GM23338 (cell line): Measurements from ENCODE around the gene TPM1. TPM values are rescaled to one million over a fixed set of nuclear protein-coding genes. Genes with fewer than 3 reads are reported as not detected.

Experiments
- ATAC-seq: fragments of 200-7000 bp; cut with Tn5 transposase; 3 replicates; pipeline ENCODE4 v1.9.1; 2020
- DNase-seq: peaks from one replicate; pipeline ENCODE4 v3.0.0-alpha.2; 2015; ENCODE audit warnings: low spot score
- H2AFZ ChIP-seq: fragments of 200-600 bp; sonication (generic); 2 replicates; pipeline ENCODE4 v1.8.0; 2016; ENCODE audit warnings: antibody characterized with exemption, mild to moderate bottlenecking, moderate library complexity
- H3F3A ChIP-seq: fragments of 200-600 bp; sonication (generic); replicated peaks from 2 replicates; pipeline ENCODE4 v1.8.0; 2017; ENCODE audit warnings: antibody characterized with exemption, mixed run types, low read depth
- H3K27ac ChIP-seq: fragments of 200-600 bp; sonication (generic); 2 replicates; pipeline ENCODE4 v1.6.1; 2016; ENCODE audit warnings: low read depth
- H3K27me3 ChIP-seq: fragments of 200-600 bp; sonication (generic); 2 replicates; pipeline ENCODE4 v1.8.0; 2016; ENCODE audit warnings: mild to moderate bottlenecking, mixed run types, moderate library complexity; ENCODE audit not compliant: insufficient read depth
- H3K36me3 ChIP-seq: fragments of 200-600 bp; sonication (generic); 2 replicates; pipeline ENCODE4 v1.8.0; 2016; ENCODE audit warnings: mild to moderate bottlenecking; ENCODE audit not compliant: insufficient read depth
- H3K4me1 ChIP-seq: fragments of 200-600 bp; sonication (generic); 2 replicates; pipeline ENCODE4 v1.8.0; 2016; ENCODE audit warnings: mild to moderate bottlenecking, moderate library complexity; ENCODE audit not compliant: insufficient read depth
- H3K4me2 ChIP-seq: fragments of 200-600 bp; sonication (generic); 2 replicates; pipeline ENCODE4 v1.7.1; 2017; ENCODE audit warnings: mixed run types
- H3K4me3 ChIP-seq: fragments of 200-600 bp; sonication (generic); 2 replicates; pipeline ENCODE4 v1.6.1; 2016; ENCODE audit warnings: mixed run types
- H3K79me2 ChIP-seq: fragments of 200-600 bp; sonication (generic); replicated peaks from 2 replicates; pipeline ENCODE4 v1.8.0; 2017; ENCODE audit warnings: mild to moderate bottlenecking; ENCODE audit not compliant: insufficient read depth
- H3K9me2 ChIP-seq: fragments of 200-600 bp; sonication (generic); 2 replicates; pipeline ENCODE4 v1.8.0; 2017; ENCODE audit not compliant: insufficient read depth
- H4K20me1 ChIP-seq: fragments of 200-600 bp; sonication (generic); replicated peaks from 2 replicates; pipeline ENCODE4 v1.8.0; 2017; ENCODE audit warnings: mild to moderate bottlenecking; ENCODE audit not compliant: insufficient read depth
- H3K27ac Mint-ChIP-seq: 2 replicates; pipeline ENCODE4 v1.8.0; 2020; ENCODE audit warnings: inconsistent platforms, mild to moderate bottlenecking, moderate library complexity, mixed read lengths
- H3K27me3 Mint-ChIP-seq: 3 replicates; pipeline ENCODE4 v1.8.0; 2022; ENCODE audit warnings: low read depth, mild to moderate bottlenecking, moderate library complexity, mixed read lengths, inconsistent platforms; ENCODE audit not compliant: insufficient read depth, poor library complexity
- H3K36me3 Mint-ChIP-seq: 3 replicates; pipeline ENCODE4 v1.8.0; 2021; ENCODE audit warnings: low read depth, mild to moderate bottlenecking, inconsistent platforms, moderate library complexity, mixed read lengths
- H3K4me1 Mint-ChIP-seq: 3 replicates; pipeline ENCODE4 v1.8.0; 2020; ENCODE audit warnings: mild to moderate bottlenecking, inconsistent platforms, mixed read lengths
- H3K4me3 Mint-ChIP-seq: 3 replicates; pipeline ENCODE4 v1.8.0; 2021; ENCODE audit warnings: moderate library complexity, mild to moderate bottlenecking, inconsistent platforms, mixed read lengths
- H3K9me3 Mint-ChIP-seq: 3 replicates; pipeline ENCODE4 v1.8.0; 2020; ENCODE audit warnings: moderate library complexity, mild to moderate bottlenecking, inconsistent platforms, mixed read lengths
- CREB1 ChIP-seq: fragments of 250-450 bp; sonication (Bioruptor Pico); IDR thresholded peaks from 2 replicates; pipeline ENCODE4 v1.5.0; 2020; ENCODE audit warnings: low read depth, mild to moderate bottlenecking, moderate library complexity
- EZH2 ChIP-seq: fragments of 200-600 bp; sonication (generic); IDR thresholded peaks from one replicate; pipeline ENCODE4 v1.8.0; 2017; ENCODE audit warnings: antibody characterized with exemption, mild to moderate bottlenecking, low read depth; ENCODE audit not compliant: unreplicated experiment
- NANOG ChIP-seq: IDR thresholded peaks from 2 replicates; pipeline ENCODE4 v1.6.1; 2016; ENCODE audit warnings: antibody characterized with exemption, borderline replicate concordance
- STAT1 ChIP-seq: IDR thresholded peaks from one replicate; pipeline ENCODE4 v1.6.1; 2016; ENCODE audit warnings: antibody characterized with exemption; ENCODE audit not compliant: unreplicated experiment
- ZNF331 ChIP-seq: fragments of 250-450 bp; sonication (Bioruptor Pico); IDR thresholded peaks from 2 replicates; pipeline ENCODE4 v1.5.0; 2020; ENCODE audit warnings: low read depth, mild to moderate bottlenecking, moderate library complexity
- polyA plus RNA-seq: library from polyadenylated mRNA; unstranded; fragments of >200 nt; fragmentation: Nextera tagmentation; extraction: Ambion mirVana; gene quantifications from 2 replicates; pipeline ENCODE4 v1.2.1, GENCODE V29; 2016
- total RNA-seq: library from RNA; depleted of rRNA; stranded (reverse); fragments of >200 nt; shearing (Covaris generic); gene quantifications from 2 replicates; pipeline ENCODE4 v1.2.3, GENCODE V29; 2014
- TF ChIP-seq, protein P1 (sequence below): fragments of 250-450 bp; sonication (Bioruptor Pico); IDR thresholded peaks from 2 replicates; pipeline ENCODE4 v1.5.0; 2020; ENCODE audit warnings: mild to moderate bottlenecking, moderate library complexity

Gene TPM1
- total and polyA plus RNA-seq, 2 experiments from 2014 or later = 449 to 913 TPM

DNA sequence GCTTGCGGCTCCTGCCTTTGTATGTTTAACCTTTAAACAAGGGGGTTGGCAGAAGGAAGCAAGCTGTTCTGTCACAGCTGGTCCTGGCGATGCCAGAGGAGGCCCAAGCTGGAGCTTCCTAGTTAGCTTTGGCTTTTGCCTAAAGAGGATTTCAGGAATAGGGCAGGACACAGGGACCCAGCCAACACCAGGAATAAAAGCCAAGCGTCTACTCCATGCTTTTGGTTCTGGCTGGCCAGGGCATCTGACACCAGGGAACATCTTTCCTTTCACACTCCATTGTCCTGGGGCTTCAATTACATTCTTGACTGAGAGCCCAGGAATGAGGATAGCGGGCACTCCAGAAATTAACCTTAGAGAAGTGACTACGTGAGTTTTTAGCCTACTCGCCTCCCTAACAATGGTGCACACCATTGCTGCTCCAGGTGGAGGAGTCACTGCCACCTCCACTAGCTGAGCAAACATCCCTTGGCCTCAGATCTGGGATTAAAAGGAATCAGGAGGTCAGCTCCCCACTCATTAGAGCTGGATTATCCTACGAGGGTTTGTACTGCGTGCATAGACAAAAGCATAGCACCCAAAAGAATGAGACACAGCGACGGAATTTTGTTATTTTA is 38.2 kb downstream of the TPM1 start:
- H3K27ac Mint-ChIP-seq = no peak overlapping the region
- no peak overlapping the region for H3K4me2 ChIP-seq
- no peak for TF ChIP-seq ZNF331 (CRISPR knock-in tag)
- TF ChIP-seq CREB1 (CRISPR knock-in tag) = no peak
- TF ChIP-seq, protein P1, sequence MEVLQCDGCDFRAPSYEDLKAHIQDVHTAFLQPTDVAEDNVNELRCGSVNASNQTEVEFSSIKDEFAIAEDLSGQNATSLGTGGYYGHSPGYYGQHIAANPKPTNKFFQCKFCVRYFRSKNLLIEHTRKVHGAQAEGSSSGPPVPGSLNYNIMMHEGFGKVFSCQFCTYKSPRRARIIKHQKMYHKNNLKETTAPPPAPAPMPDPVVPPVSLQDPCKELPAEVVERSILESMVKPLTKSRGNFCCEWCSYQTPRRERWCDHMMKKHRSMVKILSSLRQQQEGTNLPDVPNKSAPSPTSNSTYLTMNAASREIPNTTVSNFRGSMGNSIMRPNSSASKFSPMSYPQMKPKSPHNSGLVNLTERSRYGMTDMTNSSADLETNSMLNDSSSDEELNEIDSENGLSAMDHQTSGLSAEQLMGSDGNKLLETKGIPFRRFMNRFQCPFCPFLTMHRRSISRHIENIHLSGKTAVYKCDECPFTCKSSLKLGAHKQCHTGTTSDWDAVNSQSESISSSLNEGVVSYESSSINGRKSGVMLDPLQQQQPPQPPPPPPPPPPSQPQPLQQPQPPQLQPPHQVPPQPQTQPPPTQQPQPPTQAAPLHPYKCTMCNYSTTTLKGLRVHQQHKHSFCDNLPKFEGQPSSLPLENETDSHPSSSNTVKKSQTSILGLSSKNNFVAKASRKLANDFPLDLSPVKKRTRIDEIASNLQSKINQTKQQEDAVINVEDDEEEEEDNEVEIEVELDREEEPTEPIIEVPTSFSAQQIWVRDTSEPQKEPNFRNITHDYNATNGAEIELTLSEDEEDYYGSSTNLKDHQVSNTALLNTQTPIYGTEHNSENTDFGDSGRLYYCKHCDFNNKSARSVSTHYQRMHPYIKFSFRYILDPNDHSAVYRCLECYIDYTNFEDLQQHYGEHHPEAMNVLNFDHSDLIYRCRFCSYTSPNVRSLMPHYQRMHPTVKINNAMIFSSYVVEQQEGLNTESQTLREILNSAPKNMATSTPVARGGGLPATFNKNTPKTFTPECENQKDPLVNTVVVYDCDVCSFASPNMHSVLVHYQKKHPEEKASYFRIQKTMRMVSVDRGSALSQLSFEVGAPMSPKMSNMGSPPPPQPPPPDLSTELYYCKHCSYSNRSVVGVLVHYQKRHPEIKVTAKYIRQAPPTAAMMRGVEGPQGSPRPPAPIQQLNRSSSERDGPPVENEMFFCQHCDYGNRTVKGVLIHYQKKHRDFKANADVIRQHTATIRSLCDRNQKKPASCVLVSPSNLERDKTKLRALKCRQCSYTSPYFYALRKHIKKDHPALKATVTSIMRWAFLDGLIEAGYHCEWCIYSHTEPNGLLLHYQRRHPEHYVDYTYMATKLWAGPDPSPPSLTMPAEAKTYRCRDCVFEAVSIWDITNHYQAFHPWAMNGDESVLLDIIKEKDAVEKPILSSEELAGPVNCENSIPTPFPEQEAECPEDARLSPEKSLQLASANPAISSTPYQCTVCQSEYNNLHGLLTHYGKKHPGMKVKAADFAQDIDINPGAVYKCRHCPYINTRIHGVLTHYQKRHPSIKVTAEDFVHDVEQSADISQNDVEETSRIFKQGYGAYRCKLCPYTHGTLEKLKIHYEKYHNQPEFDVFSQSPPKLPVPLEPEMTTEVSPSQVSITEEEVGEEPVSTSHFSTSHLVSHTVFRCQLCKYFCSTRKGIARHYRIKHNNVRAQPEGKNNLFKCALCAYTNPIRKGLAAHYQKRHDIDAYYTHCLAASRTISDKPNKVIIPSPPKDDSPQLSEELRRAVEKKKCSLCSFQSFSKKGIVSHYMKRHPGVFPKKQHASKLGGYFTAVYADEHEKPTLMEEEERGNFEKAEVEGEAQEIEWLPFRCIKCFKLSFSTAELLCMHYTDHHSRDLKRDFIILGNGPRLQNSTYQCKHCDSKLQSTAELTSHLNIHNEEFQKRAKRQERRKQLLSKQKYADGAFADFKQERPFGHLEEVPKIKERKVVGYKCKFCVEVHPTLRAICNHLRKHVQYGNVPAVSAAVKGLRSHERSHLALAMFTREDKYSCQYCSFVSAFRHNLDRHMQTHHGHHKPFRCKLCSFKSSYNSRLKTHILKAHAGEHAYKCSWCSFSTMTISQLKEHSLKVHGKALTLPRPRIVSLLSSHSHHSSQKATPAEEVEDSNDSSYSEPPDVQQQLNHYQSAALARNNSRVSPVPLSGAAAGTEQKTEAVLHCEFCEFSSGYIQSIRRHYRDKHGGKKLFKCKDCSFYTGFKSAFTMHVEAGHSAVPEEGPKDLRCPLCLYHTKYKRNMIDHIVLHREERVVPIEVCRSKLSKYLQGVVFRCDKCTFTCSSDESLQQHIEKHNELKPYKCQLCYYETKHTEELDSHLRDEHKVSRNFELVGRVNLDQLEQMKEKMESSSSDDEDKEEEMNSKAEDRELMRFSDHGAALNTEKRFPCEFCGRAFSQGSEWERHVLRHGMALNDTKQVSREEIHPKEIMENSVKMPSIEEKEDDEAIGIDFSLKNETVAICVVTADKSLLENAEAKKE (CRISPR knock-in tag) = no peak
- TF ChIP-seq STAT1 = no peak
- TF ChIP-seq EZH2 = no peak
- no peak for TF ChIP-seq NANOG

More for the DNA sequence above, 38.2 kb downstream of the TPM1 start:
- Histone ChIP-seq H3K4me1 (peaks cover 50% of the 10 kb centered on the region), H3K27ac (no peak overlapping the region), H4K20me1 (no peaks in the 10 kb centered on the region), H3K9me2 (no peaks in the 10 kb centered on the region), H3F3A (peaks cover 9% of the 10 kb centered on the region; the same call in 1 of the 2 replicates), H3K79me2 (no peaks in the 10 kb centered on the region), H3K4me3 (no peak overlapping the region), H2AFZ (no peak overlapping the region), H3K27me3 (no peaks in the 10 kb centered on the region), H3K36me3 (no peaks in the 10 kb centered on the region)
- Mint-ChIP-seq H3K9me3 (no peaks in the 10 kb centered on the region), H3K4me3 (no peak overlapping the region), H3K27me3 (peaks cover 13% of the 10 kb centered on the region), H3K4me1 (peaks cover 62% of the 10 kb centered on the region), H3K36me3 (no peaks in the 10 kb centered on the region)
- ATAC-seq (no peak), DNase-seq (no peak)
